HG03060 (cell line): ENCODE measurements around the gene RTL10.

Experiments used
- ATAC-seq: cut with Tn5 transposase; IDR thresholded peaks from one replicate; pipeline ENCODE4 v1.9.1; 2021; ENCODE audit warnings: low read depth, moderate number of reproducible peaks; ENCODE audit not compliant: unreplicated experiment

Gene RTL10

GRCh38 chr22:19826619-19826950, 28.1 kb downstream of the RTL10 start:
- ATAC-seq: no peak

GRCh38 chr22:19825904-19826618, 28.6 kb downstream of the RTL10 start:
- no peak for ATAC-seq

GRCh38 chr22:19824926-19825339, 29.7 kb downstream of the RTL10 start:
- ATAC-seq: no peak

- no peak for ATAC-seq
Observed at GRCh38 chr22:19824212-19824925, 30.3 kb downstream of the RTL10 start.

GRCh38 chr22:19823902-19824211, 30.8 kb downstream of the RTL10 start:
- ATAC-seq: no peak

- ATAC-seq: no peak
Observed at GRCh38 chr22:19823191-19823901, 31.3 kb downstream of the RTL10 start.

GRCh38 chr22:19822301-19823117, 32.2 kb downstream of the RTL10 start:
- no peak for ATAC-seq

- ATAC-seq: no peak
Observed at GRCh38 chr22:19821523-19822300, 33.0 kb downstream of the RTL10 start.

GRCh38 chr22:19820880-19821522, 33.7 kb downstream of the RTL10 start:
- ATAC-seq: no peak

- no peak for ATAC-seq
Observed at GRCh38 chr22:19819911-19820879, 34.5 kb downstream of the RTL10 start.

GRCh38 chr22:19819208-19819910, 35.3 kb downstream of the RTL10 start:
- ATAC-seq: no peak

- no peak for ATAC-seq
Observed at GRCh38 chr22:19818324-19819207, 36.1 kb downstream of the RTL10 start.

- ATAC-seq: no peak
Observed at GRCh38 chr22:19816372-19817119, 38.1 kb downstream of the RTL10 start.

GRCh38 chr22:19815823-19816290, 38.8 kb downstream of the RTL10 start:
- ATAC-seq: no peak

- no peak for ATAC-seq
Observed at GRCh38 chr22:19815093-19815822, 39.4 kb downstream of the RTL10 start.
